Measurements from ENCODE around the gene VIPR1.

DNA sequence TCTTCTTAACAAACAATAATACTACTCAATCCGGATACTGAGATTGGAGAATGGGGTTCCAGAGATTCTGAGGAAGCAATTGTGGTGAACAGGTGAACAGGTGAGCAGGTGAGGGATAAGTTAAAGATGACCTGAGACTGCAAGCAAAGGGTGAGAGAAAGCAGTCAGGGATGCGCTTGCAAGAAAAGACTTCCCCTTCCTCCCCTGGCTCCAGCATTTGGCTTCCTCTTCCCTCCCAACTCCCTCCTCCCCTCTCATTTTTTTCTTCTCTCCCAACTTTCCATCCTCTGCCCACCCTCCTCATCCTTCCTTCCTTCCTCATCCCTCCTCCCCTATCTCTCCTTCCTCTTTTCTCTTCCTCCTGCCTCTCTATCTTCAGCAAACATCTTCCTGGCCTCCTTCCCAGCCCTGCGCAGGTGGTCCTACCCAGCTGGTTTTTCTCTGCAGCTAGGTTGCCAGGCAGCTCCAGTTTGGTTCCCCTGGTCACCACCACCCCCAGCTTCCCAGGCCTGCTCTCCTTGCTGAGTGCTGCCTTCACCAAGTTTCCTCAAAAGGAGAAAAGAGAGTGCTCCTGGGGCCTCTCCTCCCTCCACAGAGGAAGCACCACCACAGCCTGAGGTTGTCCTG lies 10.4 kb upstream of the VIPR1 start:
- TF ChIP-seq, protein P1, sequence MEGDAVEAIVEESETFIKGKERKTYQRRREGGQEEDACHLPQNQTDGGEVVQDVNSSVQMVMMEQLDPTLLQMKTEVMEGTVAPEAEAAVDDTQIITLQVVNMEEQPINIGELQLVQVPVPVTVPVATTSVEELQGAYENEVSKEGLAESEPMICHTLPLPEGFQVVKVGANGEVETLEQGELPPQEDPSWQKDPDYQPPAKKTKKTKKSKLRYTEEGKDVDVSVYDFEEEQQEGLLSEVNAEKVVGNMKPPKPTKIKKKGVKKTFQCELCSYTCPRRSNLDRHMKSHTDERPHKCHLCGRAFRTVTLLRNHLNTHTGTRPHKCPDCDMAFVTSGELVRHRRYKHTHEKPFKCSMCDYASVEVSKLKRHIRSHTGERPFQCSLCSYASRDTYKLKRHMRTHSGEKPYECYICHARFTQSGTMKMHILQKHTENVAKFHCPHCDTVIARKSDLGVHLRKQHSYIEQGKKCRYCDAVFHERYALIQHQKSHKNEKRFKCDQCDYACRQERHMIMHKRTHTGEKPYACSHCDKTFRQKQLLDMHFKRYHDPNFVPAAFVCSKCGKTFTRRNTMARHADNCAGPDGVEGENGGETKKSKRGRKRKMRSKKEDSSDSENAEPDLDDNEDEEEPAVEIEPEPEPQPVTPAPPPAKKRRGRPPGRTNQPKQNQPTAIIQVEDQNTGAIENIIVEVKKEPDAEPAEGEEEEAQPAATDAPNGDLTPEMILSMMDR (IDR thresholded peaks at IDR 0.05), result no peak
- no peak for TF ChIP-seq POLR2AphosphoS5 (IDR thresholded peaks at IDR 0.05)

Data from sigmoid colon (tissue), 4 donors.